Loucy (cell line): Measurements from ENCODE around the gene OSM.
A peak's percentile ranks its signal among the peaks of the same experiment; 100 is the strongest.

Experiments used
- H2AFZ ChIP-seq: fragments of 200-600 bp; sonication (generic); 2 replicates; pipeline ENCODE4 v1.6.0; 2016; ENCODE audit warnings: antibody characterized with exemption, mild to moderate bottlenecking, low read length, moderate library complexity
- H3F3A ChIP-seq: fragments of 200-600 bp; 2 replicates; pipeline ENCODE4 v1.6.0; 2016; ENCODE audit warnings: antibody characterized with exemption, low read depth, mild to moderate bottlenecking
- H3K27me3 ChIP-seq: fragments of 200-600 bp; sonication (generic); 2 replicates; pipeline ENCODE4 v1.6.1; 2014; ENCODE audit warnings: low read length, mild to moderate bottlenecking; ENCODE audit not compliant: insufficient read depth, poor library complexity, severe bottlenecking
- H3K36me3 ChIP-seq: fragments of 200-600 bp; sonication (generic); 2 replicates; pipeline ENCODE4 v1.6.1; 2016; ENCODE audit warnings: low read length; ENCODE audit not compliant: insufficient read depth
- H3K4me1 ChIP-seq: fragments of 200-600 bp; sonication (generic); 2 replicates; pipeline ENCODE4 v1.5.1; 2014; ENCODE audit warnings: low read length, mild to moderate bottlenecking; ENCODE audit not compliant: insufficient read depth, poor library complexity, severe bottlenecking
- H3K4me2 ChIP-seq: fragments of 200-600 bp; sonication (generic); 2 replicates; pipeline ENCODE4 v1.6.0; 2014; ENCODE audit warnings: antibody characterized with exemption, low read length, low read depth, mild to moderate bottlenecking; ENCODE audit not compliant: poor library complexity, severe bottlenecking
- H3K4me3 ChIP-seq: fragments of 200-600 bp; sonication (generic); 2 replicates; pipeline ENCODE4 v1.5.1; 2014; ENCODE audit warnings: low read length, mild to moderate bottlenecking, mixed read lengths; ENCODE audit not compliant: poor library complexity, severe bottlenecking
- H3K79me2 ChIP-seq: fragments of 200-600 bp; sonication (generic); 2 replicates; pipeline ENCODE4 v1.6.1; 2014; ENCODE audit warnings: low read length; ENCODE audit not compliant: insufficient read depth
- H3K9ac ChIP-seq: fragments of 200-600 bp; sonication (generic); 2 replicates; pipeline ENCODE4 v1.6.0; 2014; ENCODE audit warnings: mild to moderate bottlenecking, low read depth, low read length, moderate library complexity; ENCODE audit not compliant: poor library complexity, severe bottlenecking
- H3K9me2 ChIP-seq: fragments of 200-600 bp; sonication (generic); replicated peaks from 2 replicates; pipeline ENCODE4 v1.6.1; 2016; ENCODE audit warnings: low read depth, low read length, mixed read lengths
- H3K9me3 ChIP-seq: fragments of 200-600 bp; sonication (generic); 2 replicates; pipeline ENCODE4 v1.6.1; 2014; ENCODE audit warnings: mild to moderate bottlenecking, antibody characterized with exemption, low read length, low read depth; ENCODE audit not compliant: insufficient read depth
- H4K20me1 ChIP-seq: fragments of 200-600 bp; sonication (generic); 2 replicates; pipeline ENCODE4 v1.6.0; 2014; ENCODE audit warnings: antibody characterized with exemption, low read length, mild to moderate bottlenecking; ENCODE audit not compliant: insufficient read depth, poor library complexity, severe bottlenecking
- CTCF ChIP-seq: fragments of 200-600 bp; sonication (generic); conservative IDR thresholded peaks from 2 replicates; pipeline ENCODE4 v1.5.1; 2014; ENCODE audit warnings: mild to moderate bottlenecking, antibody characterized with exemption, low read length
- EZH2phosphoT487 ChIP-seq: fragments of 200-600 bp; IDR thresholded peaks from 2 replicates; pipeline ENCODE4 v1.6.1; 2018; ENCODE audit warnings: antibody characterized with exemption, mild to moderate bottlenecking, moderate library complexity, borderline replicate concordance

OSM gene

GRCh38 chr22:30267382-30268302 is 991 bp upstream of the OSM start:
- H3K36me3 ChIP-seq = no peaks in the 10 kb centered on the region; the same call in 1 of the 2 replicates
- peak overlapping the region; percentile 91 for H3K4me3 ChIP-seq
- peaks cover 8% of the 10 kb centered on the region for H4K20me1 ChIP-seq
- peaks cover 26% of the 10 kb centered on the region for H3K4me1 ChIP-seq
- TF ChIP-seq EZH2phosphoT487 (no peak), CTCF (no peak)
- H3K27me3 ChIP-seq = no peaks in the 10 kb centered on the region
- peak overlapping the region; percentile 96 for H3K9ac ChIP-seq
- no peaks in the 10 kb centered on the region for H3K9me2 ChIP-seq
- no peaks in the 10 kb centered on the region for H3K9me3 ChIP-seq
- peaks cover 32% of the 10 kb centered on the region for H3K79me2 ChIP-seq
- no peak overlapping the region for H2AFZ ChIP-seq
- no peaks in the 10 kb centered on the region for H3F3A ChIP-seq
- H3K4me2 ChIP-seq = peak overlapping the region; percentile 82

- Histone ChIP-seq H3K27me3 (no peaks in the 10 kb centered on the region), H3K36me3 (no peaks in the 10 kb centered on the region; the same call in 1 of the 2 replicates), H3K79me2 (peaks cover 32% of the 10 kb centered on the region), H3K9ac (peak overlapping the region; percentile 96), H3K4me3 (peak overlapping the region; percentile 91), H4K20me1 (peaks cover 8% of the 10 kb centered on the region), H3K4me2 (peak overlapping the region; percentile 82), H3K4me1 (peaks cover 26% of the 10 kb centered on the region), H2AFZ (no peak overlapping the region), H3K9me2 (no peaks in the 10 kb centered on the region), H3K9me3 (no peaks in the 10 kb centered on the region), H3F3A (no peaks in the 10 kb centered on the region)
- TF ChIP-seq EZH2phosphoT487 = no peak
- TF ChIP-seq CTCF = no peak
These were observed 717 bp downstream of the OSM start for GRCh38 chr22:30265823-30266444.

- H2AFZ ChIP-seq = no peak overlapping the region
These were observed 1.4 kb downstream of the OSM start for GRCh38 chr22:30265131-30265720.

More at GRCh38 chr22:30265131-30265720, 1.4 kb downstream of the OSM start:
- H4K20me1 ChIP-seq = peaks cover 8% of the 10 kb centered on the region
- H3K9me2 ChIP-seq = no peaks in the 10 kb centered on the region
- H3K36me3 ChIP-seq = no peaks in the 10 kb centered on the region; the same call in 1 of the 2 replicates
- no peaks in the 10 kb centered on the region for H3K9me3 ChIP-seq
- H3F3A ChIP-seq = no peaks in the 10 kb centered on the region
- no peaks in the 10 kb centered on the region for H3K27me3 ChIP-seq
- peaks cover 32% of the 10 kb centered on the region for H3K79me2 ChIP-seq
- TF ChIP-seq CTCF (no peak), EZH2phosphoT487 (no peak)
- H3K4me2 ChIP-seq = peak overlapping the region; percentile 82
- peak overlapping the region; percentile 91 for H3K4me3 ChIP-seq
- peak overlapping the region; percentile 96 for H3K9ac ChIP-seq
- peaks cover 28% of the 10 kb centered on the region for H3K4me1 ChIP-seq
